Gastrocnemius medialis (tissue), 4 donors: Measurements from ENCODE around the gene DRG1.

Experiments used
- CTCF ChIP-seq, 5 experiments: fragments of 450-650 bp in 3 of 5; fragments of 200-600 bp in 2 of 5; sonication (generic) in 2 of 5; IDR thresholded peaks in 4 of 5; conservative IDR thresholded peaks in 1 of 5; 1 replicate in 4 of 5; 2 replicates in 1 of 5; pipeline ENCODE4 v1.5.1; 2016 to 2019; ENCODE audit warnings: antibody characterized with exemption in 5 of 5, mild to moderate bottlenecking in 3 of 5, moderate library complexity in 3 of 5
- POLR2A ChIP-seq, 2 donors: fragments of 450-650 bp; IDR thresholded peaks; one replicate each; pipeline ENCODE4 v1.6.1; 2017; ENCODE audit warnings: antibody characterized with exemption in 2 of 2, mild to moderate bottlenecking in 2 of 2, moderate library complexity in 2 of 2

GRCh38 chr22:31440681-31441080 is 41.3 kb downstream of the DRG1 start:
- TF ChIP-seq CTCF (IDR thresholded peaks at IDR 0.05 in 4 of 5, conservative IDR thresholded peaks at IDR 0.05 in 1 of 5), result no peak
- no peak for TF ChIP-seq POLR2A (IDR thresholded peaks at IDR 0.05)
